AG04449 (cell line): Measurements from ENCODE around the gene HIP1R.

Experiments
- CTCF ChIA-PET: fragments of 350-600 bp; formaldehyde crosslinking; extraction: SDS; loops from one replicate; lab custom pipeline; 2021; ENCODE audit warnings: antibody characterized with exemption; lab: Yijun Ruan, JAX
- POLR2A ChIA-PET: fragments of 400-600, 350-600 bp; formaldehyde crosslinking; extraction: SDS; loops from one replicate; lab custom pipeline; 2020; ENCODE audit warnings: antibody characterized with exemption, inconsistent platforms; lab: Yijun Ruan, JAX
- DNase-seq: peaks from one replicate; pipeline ENCODE4 v3.0.0-alpha.2; 2010; ENCODE audit warnings: low read depth, low spot score
- H3K4me3 ChIP-seq: 2 replicates; pipeline ENCODE4 v1.5.1; 2011; ENCODE audit warnings: low read depth, mild to moderate bottlenecking, control low read depth, low read length
- TF ChIP-seq, protein P1 (sequence below): IDR thresholded peaks from one replicate; pipeline ENCODE4 v1.5.1; 2011; ENCODE audit warnings: mild to moderate bottlenecking, moderate library complexity, low read length, control low read depth, inconsistent platforms; ENCODE audit not compliant: insufficient read depth; ENCODE audit errors: missing control alignments

HIP1R gene

DNA sequence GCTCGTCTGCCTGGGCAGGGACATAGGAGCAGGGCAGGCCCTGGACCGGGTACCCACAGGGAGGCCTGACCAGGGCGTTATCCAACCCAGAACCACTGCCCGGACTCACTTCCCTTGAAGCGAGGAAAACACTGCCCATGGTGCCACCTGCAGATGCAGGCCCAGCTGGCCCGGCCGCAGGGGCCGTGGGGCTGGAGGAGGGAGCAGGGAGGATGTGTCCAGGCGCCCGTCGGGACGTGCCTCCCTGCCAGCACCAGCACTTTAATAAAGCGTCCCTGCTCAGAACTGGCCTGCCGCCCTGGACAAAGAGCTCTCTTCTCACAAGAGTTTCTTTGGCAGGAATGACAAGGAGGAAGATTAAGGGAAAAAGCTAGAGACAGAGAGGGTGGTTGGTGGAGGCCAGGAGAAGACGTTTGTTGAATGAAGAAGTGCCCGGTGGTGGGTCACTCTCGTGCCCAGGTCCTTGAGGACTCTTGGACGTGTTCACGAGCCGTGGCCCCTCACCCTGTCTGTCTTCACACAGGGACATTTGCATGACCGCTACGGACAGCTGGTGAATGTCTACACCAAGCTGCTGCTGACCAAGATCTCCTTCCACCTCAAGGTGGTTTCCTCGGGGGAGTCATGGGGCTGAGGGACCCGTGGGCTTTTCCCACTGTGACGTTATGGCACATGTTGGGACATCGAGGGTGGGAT, 14.2 kb downstream of the HIP1R start:
- ChIA-PET CTCF (interaction anchor here (0.7 to 2.9 kb wide), 2 partner anchors 11 to 55 kb away, joined by 3 to 22 read pairs; no protein-coding TSS in a partner anchor), POLR2A (no interaction called here)
- no peak for DNase-seq
- H3K4me3 ChIP-seq = no peak overlapping the region
- TF ChIP-seq, protein P1, sequence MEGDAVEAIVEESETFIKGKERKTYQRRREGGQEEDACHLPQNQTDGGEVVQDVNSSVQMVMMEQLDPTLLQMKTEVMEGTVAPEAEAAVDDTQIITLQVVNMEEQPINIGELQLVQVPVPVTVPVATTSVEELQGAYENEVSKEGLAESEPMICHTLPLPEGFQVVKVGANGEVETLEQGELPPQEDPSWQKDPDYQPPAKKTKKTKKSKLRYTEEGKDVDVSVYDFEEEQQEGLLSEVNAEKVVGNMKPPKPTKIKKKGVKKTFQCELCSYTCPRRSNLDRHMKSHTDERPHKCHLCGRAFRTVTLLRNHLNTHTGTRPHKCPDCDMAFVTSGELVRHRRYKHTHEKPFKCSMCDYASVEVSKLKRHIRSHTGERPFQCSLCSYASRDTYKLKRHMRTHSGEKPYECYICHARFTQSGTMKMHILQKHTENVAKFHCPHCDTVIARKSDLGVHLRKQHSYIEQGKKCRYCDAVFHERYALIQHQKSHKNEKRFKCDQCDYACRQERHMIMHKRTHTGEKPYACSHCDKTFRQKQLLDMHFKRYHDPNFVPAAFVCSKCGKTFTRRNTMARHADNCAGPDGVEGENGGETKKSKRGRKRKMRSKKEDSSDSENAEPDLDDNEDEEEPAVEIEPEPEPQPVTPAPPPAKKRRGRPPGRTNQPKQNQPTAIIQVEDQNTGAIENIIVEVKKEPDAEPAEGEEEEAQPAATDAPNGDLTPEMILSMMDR = no peak

DNA sequence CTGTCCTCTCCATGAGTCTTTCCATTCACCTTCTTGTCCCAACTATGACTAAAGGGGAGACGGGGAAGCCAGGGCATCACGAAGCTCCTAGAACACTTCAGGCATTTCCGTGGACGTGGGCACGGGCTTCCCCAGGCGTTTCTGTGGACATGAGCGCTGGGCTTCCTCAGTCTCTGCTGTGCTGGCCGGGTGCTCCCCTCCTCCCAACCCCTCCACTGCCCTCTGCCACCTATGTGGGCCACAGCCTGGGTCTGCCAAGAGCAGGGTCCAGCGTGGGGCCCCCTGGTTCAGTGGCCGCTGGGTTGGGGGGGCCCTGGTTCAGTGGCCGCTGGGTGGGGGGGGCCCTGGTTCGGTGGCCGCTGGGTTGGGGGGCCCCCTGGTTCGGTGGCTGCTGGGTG, 14.8 kb downstream of the HIP1R start:
- DNase-seq = no peak
- CTCF ChIA-PET = interaction anchor here (0.7 to 2.9 kb wide), 4 partner anchors 10 to 102 kb away, joined by 3 to 22 read pairs (median 12); no protein-coding TSS in a partner anchor
- POLR2A ChIA-PET = no interaction called here
- TF ChIP-seq, protein P1 = no peak
- H3K4me3 ChIP-seq = no peak overlapping the region

DNA sequence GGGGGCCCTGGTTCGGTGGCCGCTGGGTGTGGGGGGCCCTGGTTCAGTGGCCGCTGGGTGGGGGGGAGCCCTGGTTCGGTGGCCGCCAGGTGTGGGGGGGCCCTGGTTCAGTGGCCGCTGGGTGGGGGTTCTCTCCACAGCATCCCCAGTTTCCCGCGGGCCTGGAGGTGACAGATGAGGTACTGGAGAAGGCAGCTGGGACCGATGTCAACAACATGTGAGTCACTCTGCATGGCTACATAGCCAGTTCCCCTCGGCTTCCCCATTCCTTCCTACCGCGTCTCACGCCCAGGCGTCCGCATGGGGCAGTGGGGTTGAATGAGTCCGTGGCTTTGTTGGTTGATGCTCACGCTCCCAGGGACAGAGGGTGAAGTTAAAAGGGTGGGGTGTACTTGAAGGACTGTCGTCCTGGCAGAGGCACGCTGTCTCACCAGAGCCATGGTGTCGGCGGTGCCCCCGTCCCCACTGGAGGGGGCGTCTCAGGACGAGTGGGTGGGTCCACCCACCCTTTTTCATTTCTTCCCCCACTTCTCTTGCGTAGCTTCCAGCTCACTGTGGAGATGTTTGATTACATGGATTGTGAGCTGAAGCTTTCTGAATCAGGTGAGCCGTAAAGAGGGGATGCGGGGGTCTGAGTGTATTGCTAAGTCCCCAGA, 15.6 kb downstream of the HIP1R start:
- CTCF ChIA-PET = interaction anchor here (1.6 to 2.0 kb wide), 3 partner anchors 10 to 387 kb away, joined by 5 to 17 read pairs (median 8); no protein-coding TSS in a partner anchor
- POLR2A ChIA-PET = no interaction called here
- H3K4me3 ChIP-seq = no peak overlapping the region
- TF ChIP-seq, protein P1 = no peak
- DNase-seq = no peak

DNA sequence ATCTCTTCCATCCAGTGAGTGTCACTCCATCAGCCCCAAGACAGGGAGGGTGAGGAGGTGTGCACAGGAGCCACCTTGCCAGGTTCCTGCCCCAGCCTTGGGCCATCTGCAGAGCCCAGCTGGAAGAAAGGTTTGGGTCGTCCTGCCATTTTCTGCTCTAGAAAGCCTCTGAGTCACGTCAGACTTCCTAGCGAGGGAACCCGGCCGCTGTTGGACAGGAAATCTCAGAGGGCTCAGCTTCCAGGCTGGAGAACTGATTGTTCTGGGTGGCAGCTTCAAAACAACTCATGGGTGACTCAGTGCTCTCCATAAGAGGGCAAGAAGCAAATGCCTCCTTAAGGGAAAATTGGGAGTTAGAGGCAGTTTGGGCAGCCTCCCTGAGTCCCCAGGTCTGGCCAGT, 16.6 kb downstream of the HIP1R start:
- ChIA-PET POLR2A (interaction anchor here (0.5 kb wide), 1 partner anchor 12 kb away, joined by 3 read pairs; no protein-coding TSS in a partner anchor), CTCF (interaction anchor here (1.2 to 2.0 kb wide), 4 partner anchors 9 to 386 kb away, joined by 3 to 17 read pairs (median 6); no protein-coding TSS in a partner anchor)
- TF ChIP-seq, protein P1 = no peak
- H3K4me3 ChIP-seq = no peak overlapping the region
- DNase-seq = no peak

DNA sequence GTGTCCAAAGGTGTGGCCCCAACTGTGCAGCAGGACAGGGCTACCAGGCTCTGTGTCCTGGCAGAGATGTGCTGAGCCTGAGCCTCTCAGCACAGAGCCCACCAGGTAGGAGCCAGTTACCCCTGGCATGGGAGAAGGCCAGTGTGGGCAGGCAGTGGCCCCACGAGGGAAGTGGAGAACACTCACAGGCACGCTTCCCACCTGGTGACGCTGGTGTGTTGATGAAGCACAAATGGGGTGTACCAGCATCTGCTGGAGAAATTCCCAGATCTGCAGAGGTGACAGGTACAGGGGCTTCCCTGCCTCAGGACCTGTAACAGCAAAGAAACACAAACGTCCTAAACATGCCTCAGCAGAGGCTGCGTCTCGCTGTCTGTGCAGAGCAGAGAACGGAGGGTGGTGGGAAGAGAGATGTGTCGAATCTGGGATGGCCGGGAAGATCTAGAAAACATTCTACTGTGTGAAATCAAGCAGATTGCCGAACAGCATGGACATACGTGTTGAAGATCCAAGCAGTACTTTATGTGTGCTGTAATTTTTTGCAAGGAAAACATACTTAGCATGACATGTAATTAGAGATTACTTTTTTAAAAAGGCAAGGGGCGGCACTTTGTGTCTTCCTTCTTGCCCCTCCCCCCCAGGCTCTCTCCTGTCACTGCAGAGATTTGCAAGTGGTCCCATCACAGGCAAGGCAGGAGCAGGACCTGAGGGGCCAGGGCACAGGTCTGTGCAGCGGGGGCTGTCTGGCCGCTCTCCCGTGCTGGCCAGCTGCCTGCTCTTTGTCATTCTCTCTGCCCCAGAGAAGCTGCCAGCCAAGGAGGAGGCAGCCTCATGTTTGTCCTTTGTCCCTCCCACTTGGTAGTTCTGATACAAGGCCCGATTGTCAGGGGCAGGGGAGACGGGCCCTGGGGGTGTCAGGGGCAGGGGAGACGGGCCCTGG, 17.3 kb downstream of the HIP1R start:
- H3K4me3 ChIP-seq = no peak overlapping the region
- TF ChIP-seq, protein P1 = no peak
- DNase-seq = no peak
- CTCF ChIA-PET = interaction anchor here (1.0 to 2.1 kb wide), 8 partner anchors 8 to 385 kb away, joined by 3 to 17 read pairs (median 4); partner anchors contain the start of gene ABCB9
- POLR2A ChIA-PET = no interaction called here
